ENCODE results near the gene CSDE1. TPM values are rescaled to one million over a fixed set of nuclear protein-coding genes. Genes with fewer than 3 reads are reported as not detected.

CSDE1 gene
- total RNA-seq, 1 experiment from 2014 or later, result 595 TPM

GRCh38 chr1:114670083-114671010, 87.4 kb downstream of the CSDE1 start:
- Mint-ChIP-seq H3K4me3 (peak overlapping the region; percentile 83), H3K27ac (peak overlapping the region; percentile 69; the same call in 1 of the 2 replicates)
- POLR2A ChIA-PET, result interaction anchor here (0.6 to 1.6 kb wide), 2 partner anchors 46 to 828 kb away, joined by 4 to 7 read pairs; partner anchors contain the start of gene NRAS
- TF ChIP-seq, protein P1, sequence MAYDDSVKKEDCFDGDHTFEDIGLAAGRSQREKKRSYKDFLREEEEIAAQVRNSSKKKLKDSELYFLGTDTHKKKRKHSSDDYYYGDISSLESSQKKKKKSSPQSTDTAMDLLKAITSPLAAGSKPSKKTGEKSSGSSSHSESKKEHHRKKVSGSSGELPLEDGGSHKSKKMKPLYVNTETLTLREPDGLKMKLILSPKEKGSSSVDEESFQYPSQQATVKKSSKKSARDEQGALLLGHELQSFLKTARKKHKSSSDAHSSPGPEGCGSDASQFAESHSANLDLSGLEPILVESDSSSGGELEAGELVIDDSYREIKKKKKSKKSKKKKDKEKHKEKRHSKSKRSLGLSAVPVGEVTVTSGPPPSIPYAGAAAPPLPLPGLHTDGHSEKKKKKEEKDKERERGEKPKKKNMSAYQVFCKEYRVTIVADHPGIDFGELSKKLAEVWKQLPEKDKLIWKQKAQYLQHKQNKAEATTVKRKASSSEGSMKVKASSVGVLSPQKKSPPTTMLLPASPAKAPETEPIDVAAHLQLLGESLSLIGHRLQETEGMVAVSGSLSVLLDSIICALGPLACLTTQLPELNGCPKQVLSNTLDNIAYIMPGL (CRISPR knock-in tag; IDR thresholded peaks at IDR 0.05), result no peak
- TF ChIP-seq ELF4 (CRISPR knock-in tag; IDR thresholded peaks at IDR 0.05; ENCODE audit: low read depth), result no peak
- TF ChIP-seq NFYB (CRISPR knock-in tag; conservative IDR thresholded peaks at IDR 0.05; ENCODE audit: low read depth), result peak; percentile 49
- no peak for TF ChIP-seq RORB (CRISPR knock-in tag; IDR thresholded peaks at IDR 0.05)
- TF ChIP-seq MAX (CRISPR knock-in tag; IDR thresholded peaks at IDR 0.05), result no peak; the same call in 1 of the 2 replicates
- TF ChIP-seq, protein P2, sequence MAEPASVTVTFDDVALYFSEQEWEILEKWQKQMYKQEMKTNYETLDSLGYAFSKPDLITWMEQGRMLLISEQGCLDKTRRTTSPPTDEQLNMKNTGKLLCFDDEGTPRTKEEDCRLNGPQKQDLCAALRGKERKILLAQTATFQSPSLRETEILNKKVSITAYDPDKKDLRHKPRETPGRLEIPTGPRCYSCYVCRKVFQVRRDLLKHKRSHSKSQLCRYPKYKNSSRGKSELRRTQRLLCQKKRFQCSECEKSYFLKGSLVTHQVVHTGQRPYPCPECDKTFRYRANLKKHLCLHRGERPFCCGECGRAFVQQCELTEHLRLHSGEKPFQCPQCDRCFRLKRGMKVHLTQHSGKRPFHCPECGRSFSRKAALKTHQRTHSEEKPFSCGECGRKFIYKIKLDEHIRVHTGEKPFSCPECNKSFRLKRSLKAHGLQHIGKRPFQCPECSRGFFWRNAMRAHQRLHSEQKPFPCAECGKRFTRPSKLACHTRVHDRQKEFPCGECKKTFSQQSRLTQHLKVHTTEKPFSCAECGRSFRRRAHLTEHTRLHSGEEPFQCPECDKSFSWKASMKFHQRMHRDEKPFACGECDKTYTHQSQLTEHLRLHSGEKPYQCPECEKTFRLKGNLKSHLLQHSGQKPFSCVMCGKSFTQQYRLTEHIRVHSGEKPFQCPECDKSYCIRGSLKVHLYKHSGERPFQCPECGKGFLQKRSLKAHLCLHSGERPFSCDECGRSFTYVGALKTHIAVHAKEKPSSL (CRISPR knock-in tag; conservative IDR thresholded peaks at IDR 0.05), result no peak
- no peak for TF ChIP-seq EMX1 (CRISPR knock-in tag; IDR thresholded peaks at IDR 0.05)
- no peak for TF ChIP-seq NFATC4 (CRISPR knock-in tag; IDR thresholded peaks at IDR 0.05)
- no peak for TF ChIP-seq JUN (CRISPR knock-in tag; IDR thresholded peaks at IDR 0.05)
- no peak for TF ChIP-seq MXD4 (CRISPR knock-in tag; IDR thresholded peaks at IDR 0.05; ENCODE audit: borderline replicate concordance)
- TF ChIP-seq FOXP1 (CRISPR knock-in tag; IDR thresholded peaks at IDR 0.05; ENCODE audit: borderline replicate concordance), result peak; percentile 24; the same call in 1 of the 2 replicates
- TF ChIP-seq, protein P3, sequence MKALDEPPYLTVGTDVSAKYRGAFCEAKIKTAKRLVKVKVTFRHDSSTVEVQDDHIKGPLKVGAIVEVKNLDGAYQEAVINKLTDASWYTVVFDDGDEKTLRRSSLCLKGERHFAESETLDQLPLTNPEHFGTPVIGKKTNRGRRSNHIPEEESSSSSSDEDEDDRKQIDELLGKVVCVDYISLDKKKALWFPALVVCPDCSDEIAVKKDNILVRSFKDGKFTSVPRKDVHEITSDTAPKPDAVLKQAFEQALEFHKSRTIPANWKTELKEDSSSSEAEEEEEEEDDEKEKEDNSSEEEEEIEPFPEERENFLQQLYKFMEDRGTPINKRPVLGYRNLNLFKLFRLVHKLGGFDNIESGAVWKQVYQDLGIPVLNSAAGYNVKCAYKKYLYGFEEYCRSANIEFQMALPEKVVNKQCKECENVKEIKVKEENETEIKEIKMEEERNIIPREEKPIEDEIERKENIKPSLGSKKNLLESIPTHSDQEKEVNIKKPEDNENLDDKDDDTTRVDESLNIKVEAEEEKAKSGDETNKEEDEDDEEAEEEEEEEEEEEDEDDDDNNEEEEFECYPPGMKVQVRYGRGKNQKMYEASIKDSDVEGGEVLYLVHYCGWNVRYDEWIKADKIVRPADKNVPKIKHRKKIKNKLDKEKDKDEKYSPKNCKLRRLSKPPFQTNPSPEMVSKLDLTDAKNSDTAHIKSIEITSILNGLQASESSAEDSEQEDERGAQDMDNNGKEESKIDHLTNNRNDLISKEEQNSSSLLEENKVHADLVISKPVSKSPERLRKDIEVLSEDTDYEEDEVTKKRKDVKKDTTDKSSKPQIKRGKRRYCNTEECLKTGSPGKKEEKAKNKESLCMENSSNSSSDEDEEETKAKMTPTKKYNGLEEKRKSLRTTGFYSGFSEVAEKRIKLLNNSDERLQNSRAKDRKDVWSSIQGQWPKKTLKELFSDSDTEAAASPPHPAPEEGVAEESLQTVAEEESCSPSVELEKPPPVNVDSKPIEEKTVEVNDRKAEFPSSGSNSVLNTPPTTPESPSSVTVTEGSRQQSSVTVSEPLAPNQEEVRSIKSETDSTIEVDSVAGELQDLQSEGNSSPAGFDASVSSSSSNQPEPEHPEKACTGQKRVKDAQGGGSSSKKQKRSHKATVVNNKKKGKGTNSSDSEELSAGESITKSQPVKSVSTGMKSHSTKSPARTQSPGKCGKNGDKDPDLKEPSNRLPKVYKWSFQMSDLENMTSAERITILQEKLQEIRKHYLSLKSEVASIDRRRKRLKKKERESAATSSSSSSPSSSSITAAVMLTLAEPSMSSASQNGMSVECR (CRISPR knock-in tag; IDR thresholded peaks at IDR 0.05; ENCODE audit: borderline replicate concordance), result no peak
- TF ChIP-seq CREB1 (CRISPR knock-in tag; IDR thresholded peaks at IDR 0.05), result no peak
- TF ChIP-seq, protein P4, sequence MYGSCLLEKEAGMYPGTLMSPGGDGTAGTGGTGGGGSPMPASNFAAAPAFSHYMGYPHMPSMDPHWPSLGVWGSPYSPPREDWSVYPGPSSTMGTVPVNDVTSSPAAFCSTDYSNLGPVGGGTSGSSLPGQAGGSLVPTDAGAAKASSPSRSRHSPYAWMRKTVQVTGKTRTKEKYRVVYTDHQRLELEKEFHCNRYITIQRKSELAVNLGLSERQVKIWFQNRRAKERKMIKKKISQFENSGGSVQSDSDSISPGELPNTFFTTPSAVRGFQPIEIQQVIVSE (CRISPR knock-in tag; IDR thresholded peaks at IDR 0.05; ENCODE audit: borderline replicate concordance), result no peak
- no peak for TF ChIP-seq E2F1 (CRISPR knock-in tag; IDR thresholded peaks at IDR 0.05)
- TF ChIP-seq ESRRA (CRISPR knock-in tag; IDR thresholded peaks at IDR 0.05; ENCODE audit: borderline replicate concordance), result no peak
- no peak for TF ChIP-seq PRDM15 (CRISPR knock-in tag; IDR thresholded peaks at IDR 0.05)
- no peak for TF ChIP-seq NR3C1 (CRISPR knock-in tag; conservative IDR thresholded peaks at IDR 0.05; ENCODE audit: low read depth)
- no peak for TF ChIP-seq ZNF219 (CRISPR knock-in tag; IDR thresholded peaks at IDR 0.05; ENCODE audit: borderline replicate concordance)
- TF ChIP-seq CREM (CRISPR knock-in tag; IDR thresholded peaks at IDR 0.05), result no peak
- TF ChIP-seq CBFB (CRISPR knock-in tag; IDR thresholded peaks at IDR 0.05; ENCODE audit: low read depth), result no peak
- TF ChIP-seq SP1 (CRISPR knock-in tag; conservative IDR thresholded peaks at IDR 0.05), result peak; percentile 45; the same call in 1 of the 2 replicates

More at GRCh38 chr1:114670083-114671010, 87.4 kb downstream of the CSDE1 start:
- no peaks in the 10 kb centered on the region for H3K9me3 Mint-ChIP-seq
- H3K27me3 Mint-ChIP-seq (ENCODE audit: low read depth), result peaks cover 55% of the 10 kb centered on the region
- ATAC-seq, result peak; percentile 97
- CTCF ChIA-PET, result interaction anchor here (0.5 to 1.2 kb wide), 7 partner anchors 9 to 667 kb away, joined by 3 to 4 read pairs (median 3); partner anchors contain the start of genes AMPD1 and BCAS2
- H3K4me1 Mint-ChIP-seq, result peaks cover 7% of the 10 kb centered on the region; the same call in 1 of the 2 replicates
- no peaks in the 10 kb centered on the region for H3K36me3 Mint-ChIP-seq
- peak; percentile 96 for DNase-seq (ENCODE audit: low spot score)

Measured in WTC11 (cell line).